A375 (cell line): ENCODE measurements around the gene WFDC2. TPM values are rescaled to one million over a fixed set of nuclear protein-coding genes. Genes with fewer than 3 reads are reported as not detected.

ENCODE experiments used
- small RNA-seq: library from RNA; depleted of rRNA; stranded (forward); fragments of <200 nt; gene quantifications from one replicate; pipeline ENCODE3, GENCODE V24; 2014
- total RNA-seq: library from RNA; depleted of rRNA; stranded (reverse); fragments of >200 nt; shearing (Covaris generic); gene quantifications from 2 replicates; pipeline ENCODE4 v1.2.3, GENCODE V29; 2014; rRNA removed

WFDC2 gene
- 0.72 and 1.1 TPM in 2 replicates for total RNA-seq

GRCh38 chr20:45469336-45470261, at the start of gene WFDC2:
Gene WFDC2, plus strand, starts transcription at chr20:45469753. Its CDS starts 29 bp downstream, at chr20:45469782.

GRCh38 chr20:45515147-45515913, 45.8 kb downstream of the WFDC2 start, which contains the start of gene SPINT3:
Gene SPINT3, minus strand, starts transcription at chr20:45515622. Its CDS starts 14 bp downstream, at chr20:45515608.

Small RNA genes within 50 kb of the gene (small RNA-seq; reads per million reads assigned to genes)
- not detected for gene MIR6812

Other genes starting within 250 kb of the WFDC2 start
- not detected in 2 replicates for gene SEMG2, start 248.4 kb upstream of the WFDC2 start, total RNA-seq
- not detected in 2 replicates for gene SLPI, start 215.2 kb upstream of the WFDC2 start, total RNA-seq
- not detected in 2 replicates for gene RBPJL, start 162.9 kb upstream of the WFDC2 start, total RNA-seq
- gene MATN4, start 161.5 kb upstream of the WFDC2 start, total RNA-seq: 1.1 and 1.9 TPM in 2 replicates
- 95.3 and 111 TPM in 2 replicates for gene SDC4, start 121.3 kb upstream of the WFDC2 start, total RNA-seq
- 25.3 and 30.6 TPM in 2 replicates for gene SYS1, start 106.6 kb upstream of the WFDC2 start, total RNA-seq
- 1.1 TPM in 1 of 2 replicates, not detected in the other for gene TP53TG5, start 91.4 kb upstream of the WFDC2 start, total RNA-seq
- 1.2 and 1.8 TPM in 2 replicates for gene DBNDD2, start 61.5 kb upstream of the WFDC2 start, total RNA-seq
- 80.5 and 105 TPM in 2 replicates for gene PIGT, start 53.6 kb upstream of the WFDC2 start, total RNA-seq
- not detected in 2 replicates for gene SPINT3, start 45.9 kb downstream of the WFDC2 start, total RNA-seq
- gene WFDC6, start 69.7 kb downstream of the WFDC2 start, total RNA-seq: not detected in 2 replicates
- not detected in 2 replicates for gene EPPIN, start 77.6 kb downstream of the WFDC2 start, total RNA-seq
- not detected in 2 replicates for gene WFDC8, start 109.5 kb downstream of the WFDC2 start, total RNA-seq
- gene WFDC10A, start 160.0 kb downstream of the WFDC2 start, total RNA-seq: not detected in 2 replicates
- not detected in 2 replicates for gene WFDC9, start 161.5 kb downstream of the WFDC2 start, total RNA-seq
- gene WFDC11, start 200.5 kb downstream of the WFDC2 start, total RNA-seq: not detected in 2 replicates
- not detected in 2 replicates for gene WFDC13, start 232.3 kb downstream of the WFDC2 start, total RNA-seq
- not detected in 2 replicates for gene WFDC10B, start 235.3 kb downstream of the WFDC2 start, total RNA-seq